Measurements from ENCODE around the gene ARL5A.

ARL5A gene

GRCh38 chr2:151792589-151792988 is 35.6 kb downstream of the ARL5A start:
- no peak for DNase-seq (ENCODE audit: low read depth in 2 of 2)
- TF ChIP-seq CTCF (IDR thresholded peaks at IDR 0.05; ENCODE audit: low read depth, low read length): no peak
- no peak overlapping the region for H3K4me3 ChIP-seq (replicated peaks in 1 of 2; ENCODE audit: low read depth in 2 of 2, low read length in 2 of 2)

GRCh38 chr2:151791545-151791944 is 36.7 kb downstream of the ARL5A start:
- no peak overlapping the region for H3K4me3 ChIP-seq (replicated peaks in 1 of 2; ENCODE audit: low read depth in 2 of 2, low read length in 2 of 2)

GRCh38 chr2:151790689-151791088 is 37.5 kb downstream of the ARL5A start:
- TF ChIP-seq CTCF (IDR thresholded peaks at IDR 0.05; ENCODE audit: low read depth, low read length): no peak
- H3K4me3 ChIP-seq (replicated peaks in 1 of 2; ENCODE audit: low read depth in 2 of 2, low read length in 2 of 2): no peak overlapping the region
- DNase-seq (ENCODE audit: low read depth in 2 of 2): no peak

More at GRCh38 chr2:151791545-151791944, 36.7 kb downstream of the ARL5A start:
- TF ChIP-seq CTCF (IDR thresholded peaks at IDR 0.05; ENCODE audit: low read depth, low read length): no peak
- DNase-seq (ENCODE audit: low read depth in 2 of 2): no peak

- H3K4me3 ChIP-seq (replicated peaks in 1 of 2; ENCODE audit: low read depth in 2 of 2, low read length in 2 of 2): no peak overlapping the region
- DNase-seq (ENCODE audit: low read depth in 2 of 2): no peak
- no peak for TF ChIP-seq CTCF (IDR thresholded peaks at IDR 0.05; ENCODE audit: low read depth, low read length)
Observed at GRCh38 chr2:151789055-151789834, 39.0 kb downstream of the ARL5A start.

GRCh38 chr2:151786483-151786882 is 41.7 kb downstream of the ARL5A start:
- TF ChIP-seq CTCF (IDR thresholded peaks at IDR 0.05; ENCODE audit: low read depth, low read length): no peak
- H3K4me3 ChIP-seq (replicated peaks in 1 of 2; ENCODE audit: low read depth in 2 of 2, low read length in 2 of 2): no peak overlapping the region
- DNase-seq (ENCODE audit: low read depth in 2 of 2): no peak

- TF ChIP-seq CTCF (IDR thresholded peaks at IDR 0.05; ENCODE audit: low read depth, low read length): no peak
Observed at GRCh38 chr2:151786077-151786476, 42.1 kb downstream of the ARL5A start.

GRCh38 chr2:151783133-151783520 is 45.1 kb downstream of the ARL5A start:
- no peak for DNase-seq (ENCODE audit: low read depth in 2 of 2)
- TF ChIP-seq CTCF (IDR thresholded peaks at IDR 0.05; ENCODE audit: low read depth, low read length): no peak
- no peak overlapping the region for H3K4me3 ChIP-seq (replicated peaks in 1 of 2; ENCODE audit: low read depth in 2 of 2, low read length in 2 of 2)

More at GRCh38 chr2:151786077-151786476, 42.1 kb downstream of the ARL5A start:
- H3K4me3 ChIP-seq (replicated peaks in 1 of 2; ENCODE audit: low read depth in 2 of 2, low read length in 2 of 2): no peak overlapping the region
- no peak for DNase-seq (ENCODE audit: low read depth in 2 of 2)

Measured in cardiac fibroblast (primary cell).